ENCODE measurements around the gene COX11.

COX11 gene

DNA sequence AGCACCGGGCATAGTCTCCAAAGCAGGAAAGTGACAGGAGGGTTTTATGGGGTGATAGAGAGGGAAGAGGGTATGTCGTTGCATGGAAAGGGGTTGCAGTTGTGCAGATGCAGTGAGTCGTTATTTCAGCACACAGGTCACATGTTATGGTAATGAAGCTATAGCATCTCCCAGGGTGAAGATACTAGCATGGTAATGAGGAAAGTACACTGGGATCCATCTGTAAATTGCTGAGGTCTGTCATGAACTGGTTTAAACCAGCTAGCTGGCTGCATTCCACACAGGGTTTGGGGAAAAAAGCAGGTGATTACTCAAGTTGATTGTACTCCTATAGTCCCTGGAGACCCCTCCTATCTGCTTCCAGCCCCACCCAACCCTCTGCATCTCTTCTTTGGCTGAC, 11.7 kb downstream of the COX11 start:
- DNase-seq, result no peak

DNA sequence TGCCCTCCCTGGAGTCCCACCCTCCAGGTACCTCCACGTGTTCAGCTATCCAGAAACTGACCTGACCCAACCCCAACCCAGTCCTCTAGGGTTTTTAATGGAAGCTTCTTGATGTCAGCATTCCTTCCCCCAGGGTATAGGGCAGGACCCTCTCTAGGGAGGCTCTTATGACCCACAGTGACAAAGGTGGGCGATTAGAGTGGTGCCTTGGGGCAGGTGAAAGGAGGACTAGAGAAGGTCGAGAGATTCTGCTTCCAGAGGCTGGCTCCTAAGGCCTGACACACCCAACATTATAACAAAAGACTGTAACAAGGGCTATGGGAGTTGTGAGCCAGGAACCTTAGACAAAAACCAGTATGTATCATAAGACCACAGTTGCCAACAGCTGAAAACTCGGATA, 17.2 kb downstream of the COX11 start:
- DNase-seq, result no peak

DNA sequence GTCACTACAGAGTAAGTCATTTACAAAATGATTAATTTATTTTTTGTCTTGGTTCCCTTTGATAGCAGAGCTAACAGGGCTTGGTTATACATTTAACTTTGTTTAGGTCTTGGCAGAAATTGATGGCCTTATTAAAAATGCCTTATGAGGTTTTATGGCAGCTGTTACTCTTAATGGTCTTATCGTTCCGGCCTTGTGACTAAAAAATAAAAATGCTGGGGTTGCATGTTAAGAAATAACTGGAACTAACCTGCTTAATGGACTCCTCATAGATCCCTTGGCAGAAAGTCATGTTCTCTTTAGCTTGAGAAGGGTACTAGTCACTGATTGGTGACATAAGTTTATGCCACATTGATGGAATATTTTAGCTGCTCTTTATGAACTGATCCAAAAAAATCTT, 18.3 kb downstream of the COX11 start:
- no peak for DNase-seq

DNA sequence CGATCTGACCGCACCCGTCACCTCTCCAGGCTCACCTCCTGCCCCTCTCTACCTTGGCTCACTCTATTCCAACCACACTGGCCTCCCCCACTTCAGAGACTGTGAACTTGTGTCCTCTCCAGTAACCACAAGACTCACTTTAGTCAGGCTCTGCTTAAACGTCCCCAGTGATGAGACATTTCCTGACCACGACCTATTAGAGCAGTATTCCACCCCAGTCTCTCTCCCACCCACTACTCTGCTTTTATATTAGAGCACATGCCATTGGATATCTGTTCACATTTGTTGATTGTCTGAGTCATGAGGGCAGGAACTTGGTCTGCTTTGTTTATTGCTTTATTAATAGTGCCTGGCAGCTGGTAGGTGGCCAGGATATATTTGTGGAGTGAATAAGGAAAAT, 20.1 kb downstream of the COX11 start:
- no peak for DNase-seq

DNA sequence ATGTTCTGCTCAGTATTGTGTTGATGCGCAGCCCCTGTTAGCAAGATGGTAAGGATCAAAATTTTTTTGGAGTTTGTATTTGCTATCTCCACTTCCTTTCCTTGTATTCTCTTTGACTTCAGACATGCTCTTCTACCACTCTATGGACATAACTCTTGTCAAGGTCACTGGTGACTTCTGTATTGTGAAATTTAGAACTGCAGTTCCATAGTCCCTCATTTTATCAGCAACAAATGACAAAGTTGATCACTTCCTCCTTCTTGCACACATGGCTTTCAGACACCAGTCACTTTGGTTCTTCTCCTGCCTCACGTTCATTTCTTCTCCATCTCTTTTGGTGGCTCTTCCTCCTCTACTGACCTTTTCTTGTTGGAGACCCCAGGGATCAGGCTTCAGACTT, 21.1 kb downstream of the COX11 start:
- DNase-seq, result no peak

DNA sequence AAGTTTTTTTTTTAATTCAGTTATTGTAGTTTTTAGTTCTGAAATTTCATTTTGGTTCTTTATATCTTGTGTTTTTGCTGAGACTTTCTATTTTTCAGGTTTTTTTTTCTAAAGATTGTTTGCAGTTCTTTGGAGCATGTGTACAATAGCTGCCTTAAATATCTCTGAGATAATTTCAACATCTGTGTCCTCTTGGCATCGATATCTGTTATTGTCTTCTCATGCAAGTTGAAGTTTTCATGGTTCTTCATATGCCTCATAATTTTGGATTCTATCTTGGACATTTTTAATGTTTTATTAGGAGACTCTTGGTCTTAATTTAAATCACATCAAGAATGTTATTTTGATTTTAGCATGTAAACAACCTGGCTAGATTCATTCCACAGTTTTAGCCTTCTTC, 22.8 kb downstream of the COX11 start:
- DNase-seq, result no peak

DNA sequence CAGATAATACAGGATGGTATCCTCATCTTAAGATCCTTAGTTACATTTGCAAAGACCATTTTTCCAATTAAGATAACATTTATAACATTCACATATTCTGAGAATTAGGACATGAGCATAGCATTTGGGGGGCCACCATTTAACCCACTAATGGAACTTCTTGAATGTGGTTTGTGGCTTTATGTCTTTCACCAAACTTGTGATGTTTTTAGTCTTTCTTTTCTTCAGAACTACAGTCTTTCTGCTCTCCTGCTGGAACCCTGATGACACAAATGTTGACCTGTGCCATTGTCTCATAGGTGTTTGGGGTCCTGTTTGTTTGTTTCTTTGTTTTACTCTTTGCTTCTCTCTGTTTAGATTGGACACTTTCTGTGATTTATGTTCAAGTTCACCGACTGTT, 23.2 kb downstream of the COX11 start:
- DNase-seq, result no peak

DNA sequence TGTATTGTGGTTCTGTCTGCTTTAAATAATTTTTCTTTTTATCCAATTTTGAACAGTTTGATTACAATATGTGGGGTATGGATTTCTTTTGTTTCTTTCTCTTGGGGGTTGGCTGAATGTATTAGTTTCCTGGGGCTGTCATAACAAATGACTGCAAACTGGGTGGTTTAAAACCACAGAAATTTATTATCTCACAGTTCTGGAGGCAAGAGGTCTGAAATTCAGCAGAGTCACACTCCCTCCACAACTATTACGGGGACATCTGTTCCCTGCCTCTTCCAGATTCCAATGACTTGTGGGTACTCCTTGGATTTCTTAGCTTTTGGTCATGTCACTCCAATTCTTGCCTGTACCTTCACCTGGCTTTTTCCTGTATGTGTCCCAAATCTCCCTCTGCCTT, 23.7 kb downstream of the COX11 start:
- no peak for DNase-seq

DNA sequence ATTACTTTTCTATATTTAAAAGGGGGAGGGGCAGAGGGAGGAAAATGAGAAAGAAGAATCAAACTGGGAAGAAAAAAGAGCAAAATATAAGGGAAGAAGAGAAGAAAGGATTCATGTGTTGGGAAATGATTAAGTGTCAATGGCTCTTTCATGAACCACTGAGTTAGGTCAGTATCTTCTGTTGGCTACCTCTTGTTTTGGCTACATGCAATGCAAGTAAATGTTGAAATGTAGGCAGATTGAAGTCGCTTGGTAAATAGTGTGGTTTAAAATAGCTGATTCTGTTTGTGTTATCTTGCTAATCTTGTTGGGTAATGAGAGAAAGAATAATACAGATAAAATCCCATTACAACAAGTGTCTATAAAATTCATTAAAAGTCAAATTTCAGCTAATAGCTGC, 27.2 kb downstream of the COX11 start:
- DNase-seq, result no peak

DNA sequence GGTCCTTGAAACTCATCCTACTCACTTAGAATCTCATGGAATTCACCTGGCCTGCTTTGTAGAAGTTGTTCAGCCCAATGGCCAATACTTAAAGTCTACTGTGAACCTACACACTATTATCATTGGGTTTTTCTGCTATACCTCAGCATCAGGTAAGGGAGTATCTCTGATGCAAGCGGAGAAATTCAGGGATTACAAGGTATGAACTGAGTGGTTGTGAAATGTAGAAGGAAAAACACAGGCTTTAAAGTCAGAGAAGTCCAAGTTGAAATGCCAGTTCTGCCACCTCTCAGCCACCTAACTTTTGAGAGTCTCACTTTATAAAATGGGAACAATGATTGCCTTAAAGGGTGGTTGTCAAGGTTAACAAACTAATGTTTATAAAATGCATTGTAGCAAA, 31.0 kb downstream of the COX11 start:
- no peak for DNase-seq

DNA sequence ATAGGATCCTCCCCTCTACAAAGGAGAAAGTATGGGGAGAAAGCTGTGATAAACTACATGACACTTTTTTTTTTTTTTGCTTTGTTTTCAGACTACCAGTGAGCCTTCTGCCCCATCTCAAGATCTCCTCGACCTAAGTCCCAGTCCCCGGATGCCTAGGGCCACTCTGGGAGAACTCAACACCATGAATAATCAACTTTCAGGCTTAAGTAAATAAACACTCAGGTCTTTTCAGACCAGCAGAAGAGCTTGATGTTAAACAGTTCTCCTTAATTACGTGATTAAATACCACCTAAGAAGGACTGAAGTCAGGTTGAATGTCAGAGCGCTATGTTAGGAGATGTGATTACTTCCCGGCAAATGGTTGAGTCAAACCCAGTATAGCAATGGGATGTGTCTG, 31.4 kb downstream of the COX11 start:
- DNase-seq, result no peak

DNA sequence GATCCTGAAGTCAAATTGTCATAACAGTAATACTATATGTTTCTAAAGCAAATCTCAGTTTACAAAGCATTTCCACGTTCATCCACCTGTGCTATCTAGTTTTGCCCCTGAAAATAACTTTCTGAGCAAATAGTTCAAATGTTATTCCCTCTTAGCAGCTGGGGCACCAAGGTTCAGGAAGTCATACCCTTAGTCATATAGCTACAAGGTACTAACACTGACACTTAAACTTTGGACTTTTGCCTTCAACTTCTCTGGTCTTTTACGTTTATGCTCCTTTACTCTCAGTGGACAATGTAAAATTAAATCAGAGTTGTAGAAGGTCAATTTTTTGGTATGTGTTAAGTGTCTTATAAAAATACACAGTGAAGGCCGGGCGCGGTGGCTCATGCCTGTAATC, 33.0 kb downstream of the COX11 start:
- DNase-seq, result no peak

DNA sequence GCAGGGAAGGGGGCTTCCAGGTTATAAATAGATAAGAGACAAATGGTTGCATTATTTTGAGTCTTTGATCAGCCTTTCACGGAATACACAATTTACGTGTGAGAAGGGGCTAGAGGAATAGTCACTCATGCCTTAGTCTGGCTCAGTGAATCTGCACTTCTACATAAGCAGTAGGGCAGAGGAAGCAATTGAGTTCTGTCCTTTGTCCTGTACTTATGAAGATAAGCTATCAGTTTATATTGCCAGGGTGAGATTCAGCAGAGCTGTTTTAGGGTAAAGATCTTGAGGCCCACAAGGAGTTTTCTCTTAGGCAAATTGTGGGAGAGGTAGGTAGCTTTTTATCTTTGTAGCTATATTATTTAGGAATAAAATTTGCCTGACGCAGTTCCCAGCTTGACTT, 34.5 kb downstream of the COX11 start:
- DNase-seq, result no peak

DNA sequence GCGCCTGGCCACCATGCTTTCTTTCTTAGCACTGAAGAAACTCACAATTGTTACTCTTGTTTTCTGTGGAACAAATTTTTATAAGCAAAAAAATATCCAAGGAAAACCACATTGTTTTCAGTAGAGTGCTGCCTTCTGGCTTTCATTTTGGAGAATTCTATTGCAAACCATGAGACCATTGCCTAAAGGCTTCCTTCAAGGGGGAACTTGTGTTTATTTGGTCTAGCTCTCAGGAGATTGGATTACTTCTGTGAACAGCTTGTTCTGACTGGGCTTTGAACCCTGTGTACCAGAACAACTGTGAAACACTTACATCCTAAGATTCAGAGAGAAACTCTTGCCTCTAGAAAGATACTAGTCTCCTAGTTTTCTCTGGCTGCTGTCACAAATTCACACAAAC, 35.7 kb downstream of the COX11 start:
- DNase-seq, result no peak

DNA sequence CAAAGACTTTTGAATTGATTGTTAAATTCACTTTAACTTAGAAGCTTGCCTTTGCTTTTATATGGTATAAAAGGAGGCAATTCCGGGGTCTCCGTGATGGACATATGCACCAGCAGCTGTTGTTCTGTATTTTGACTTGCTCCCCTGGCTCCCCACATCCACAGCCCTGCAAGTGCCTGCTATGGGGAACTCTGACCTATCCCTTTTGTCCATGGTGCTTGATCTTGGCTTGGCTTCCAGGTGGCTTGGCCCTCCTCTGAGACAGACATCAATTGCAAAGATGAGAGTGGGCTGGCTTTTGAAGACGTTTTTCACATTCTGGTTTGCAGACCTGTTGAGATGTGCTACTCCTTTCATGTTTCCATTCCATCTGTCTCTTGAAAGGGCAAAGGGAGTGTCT, 40.9 kb downstream of the COX11 start:
- no peak for DNase-seq

DNA sequence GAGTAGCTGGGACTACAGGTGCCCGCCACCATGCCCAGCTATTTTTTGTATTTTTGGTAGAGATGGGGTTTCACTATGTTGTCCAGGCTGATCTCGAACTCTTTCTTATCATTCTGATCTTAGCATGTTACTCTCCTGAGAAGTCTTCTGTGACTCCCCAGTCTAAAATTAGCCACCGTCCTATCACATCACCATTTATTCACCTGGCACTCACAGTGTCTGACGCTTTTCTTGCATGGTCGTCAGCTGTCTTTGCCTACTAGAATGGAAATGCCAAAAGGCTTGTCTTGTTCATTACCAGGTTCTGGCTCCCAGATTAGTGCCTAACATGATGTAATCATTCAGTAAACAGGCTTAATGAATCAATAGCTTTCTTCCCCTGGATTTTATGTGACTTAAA, 44.0 kb downstream of the COX11 start:
- no peak for DNase-seq

DNA sequence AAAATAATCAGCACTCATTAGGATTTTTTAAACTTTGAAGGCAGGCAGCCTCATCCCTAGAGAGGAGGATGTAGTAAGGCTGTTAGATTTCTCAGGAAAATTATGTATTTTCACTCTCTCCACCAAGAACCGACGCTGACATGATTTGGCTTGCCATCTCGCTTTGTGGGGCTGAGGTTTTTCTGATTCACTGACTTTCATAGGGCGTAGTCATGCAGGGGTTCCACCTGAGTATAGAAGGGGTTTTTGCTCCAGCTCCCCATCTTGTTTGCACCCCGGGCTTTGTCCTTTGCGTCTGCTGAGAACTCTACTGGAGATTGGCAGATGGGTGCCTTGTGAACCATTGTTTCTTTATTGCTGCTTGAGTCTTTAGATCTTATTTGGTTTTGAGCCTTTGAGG, 47.6 kb downstream of the COX11 start:
- no peak for DNase-seq

DNA sequence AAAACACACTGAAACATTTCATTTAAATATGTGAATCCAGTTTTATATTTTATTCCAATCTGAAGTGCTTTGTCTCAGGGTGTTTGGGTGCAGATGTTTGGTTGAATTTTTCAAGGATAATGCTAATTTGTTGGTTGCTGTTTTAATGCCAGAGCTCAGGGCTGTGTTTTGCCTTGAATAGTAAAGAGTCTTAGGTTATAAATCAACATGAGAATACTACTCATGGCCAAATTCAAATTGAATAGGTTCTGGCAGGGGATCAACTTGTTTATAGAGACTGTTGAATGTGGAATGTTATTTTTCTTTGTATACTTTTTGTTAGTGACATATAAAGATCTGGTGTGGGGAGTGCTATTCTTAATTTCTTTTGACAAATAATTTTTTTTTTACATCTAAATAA, 49.0 kb downstream of the COX11 start:
- no peak for DNase-seq

DNA sequence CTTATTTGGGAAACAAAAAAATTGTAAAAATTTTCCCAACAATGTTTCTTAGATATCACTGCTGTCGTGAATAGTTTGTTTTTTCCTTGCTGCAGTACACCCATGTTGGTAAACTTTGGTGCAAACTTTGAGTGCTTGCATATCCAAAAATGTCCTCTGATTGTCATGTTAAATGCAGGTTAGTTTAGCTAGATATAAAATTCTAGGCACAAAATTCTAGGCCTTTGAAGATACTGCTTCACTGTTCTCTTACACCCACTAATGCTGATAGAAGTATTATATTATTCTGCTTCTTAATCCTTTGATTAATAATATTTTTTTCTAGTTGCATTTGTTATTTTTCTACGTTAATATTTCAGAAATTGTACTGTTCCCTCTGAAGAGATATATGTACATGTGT, 51.7 kb downstream of the COX11 start:
- no peak for DNase-seq

Measured in GF-D8 (cell line).